LNCAP (cell line): ENCODE data around the gene EPS15.

ENCODE experiments used
- TF ChIP-seq, protein P1 (sequence below): fragments of 450-650 bp; IDR thresholded peaks from 2 replicates; pipeline ENCODE4 v1.5.1; 2017; ENCODE audit warnings: mild to moderate bottlenecking

EPS15 gene

DNA sequence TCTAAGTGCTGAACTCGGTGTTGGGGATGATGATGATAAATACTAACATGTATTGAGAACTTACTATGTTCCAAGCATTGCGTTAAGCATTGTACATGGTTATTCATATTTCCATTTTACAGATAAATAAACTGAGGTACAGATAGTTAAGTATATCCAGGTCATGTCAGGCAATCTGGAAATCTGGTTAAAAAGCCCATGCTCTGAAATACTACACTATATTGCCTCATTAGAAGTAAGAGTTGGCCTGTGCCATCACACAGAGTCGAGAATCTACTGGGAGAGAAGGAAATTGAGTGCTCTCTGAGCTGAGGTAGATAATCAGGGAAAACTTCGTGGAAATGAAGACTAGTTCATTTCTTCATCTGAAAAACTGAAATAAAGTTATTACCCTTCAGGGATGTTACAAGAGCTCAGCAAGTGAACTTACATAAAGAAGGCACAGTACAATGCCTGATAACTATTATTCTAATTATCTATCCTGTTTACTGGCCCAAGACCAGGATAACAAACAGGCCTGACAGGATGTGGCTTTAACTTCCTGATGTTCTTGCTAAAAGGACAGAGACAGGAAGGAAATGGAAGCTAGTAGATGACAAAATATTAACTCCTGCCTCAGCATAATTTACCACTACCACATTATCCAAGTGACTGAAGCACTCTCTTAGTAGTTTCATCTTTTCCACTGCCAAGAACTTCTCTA lies 85.6 kb downstream of the EPS15 start:
- TF ChIP-seq, protein P1, sequence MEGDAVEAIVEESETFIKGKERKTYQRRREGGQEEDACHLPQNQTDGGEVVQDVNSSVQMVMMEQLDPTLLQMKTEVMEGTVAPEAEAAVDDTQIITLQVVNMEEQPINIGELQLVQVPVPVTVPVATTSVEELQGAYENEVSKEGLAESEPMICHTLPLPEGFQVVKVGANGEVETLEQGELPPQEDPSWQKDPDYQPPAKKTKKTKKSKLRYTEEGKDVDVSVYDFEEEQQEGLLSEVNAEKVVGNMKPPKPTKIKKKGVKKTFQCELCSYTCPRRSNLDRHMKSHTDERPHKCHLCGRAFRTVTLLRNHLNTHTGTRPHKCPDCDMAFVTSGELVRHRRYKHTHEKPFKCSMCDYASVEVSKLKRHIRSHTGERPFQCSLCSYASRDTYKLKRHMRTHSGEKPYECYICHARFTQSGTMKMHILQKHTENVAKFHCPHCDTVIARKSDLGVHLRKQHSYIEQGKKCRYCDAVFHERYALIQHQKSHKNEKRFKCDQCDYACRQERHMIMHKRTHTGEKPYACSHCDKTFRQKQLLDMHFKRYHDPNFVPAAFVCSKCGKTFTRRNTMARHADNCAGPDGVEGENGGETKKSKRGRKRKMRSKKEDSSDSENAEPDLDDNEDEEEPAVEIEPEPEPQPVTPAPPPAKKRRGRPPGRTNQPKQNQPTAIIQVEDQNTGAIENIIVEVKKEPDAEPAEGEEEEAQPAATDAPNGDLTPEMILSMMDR: no peak

DNA sequence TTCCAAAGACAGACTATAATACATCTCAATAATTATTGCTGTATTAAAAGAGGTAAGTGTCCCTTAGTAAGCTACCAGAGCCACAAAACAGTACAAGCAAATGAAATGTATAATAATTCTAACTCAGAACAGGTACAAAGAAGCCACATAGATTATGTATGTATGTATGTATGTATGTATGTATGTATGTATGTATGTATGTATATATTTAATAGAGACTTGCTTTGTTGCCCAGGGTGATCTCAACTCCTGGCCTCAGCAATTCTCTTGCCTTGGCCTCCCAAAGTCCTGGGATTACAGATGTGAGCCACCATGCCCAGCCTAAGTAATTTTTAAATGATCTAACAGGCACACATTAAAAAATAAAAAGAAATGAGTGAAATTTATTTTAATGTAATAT lies 86.9 kb downstream of the EPS15 start:
- TF ChIP-seq, protein P1: no peak

DNA sequence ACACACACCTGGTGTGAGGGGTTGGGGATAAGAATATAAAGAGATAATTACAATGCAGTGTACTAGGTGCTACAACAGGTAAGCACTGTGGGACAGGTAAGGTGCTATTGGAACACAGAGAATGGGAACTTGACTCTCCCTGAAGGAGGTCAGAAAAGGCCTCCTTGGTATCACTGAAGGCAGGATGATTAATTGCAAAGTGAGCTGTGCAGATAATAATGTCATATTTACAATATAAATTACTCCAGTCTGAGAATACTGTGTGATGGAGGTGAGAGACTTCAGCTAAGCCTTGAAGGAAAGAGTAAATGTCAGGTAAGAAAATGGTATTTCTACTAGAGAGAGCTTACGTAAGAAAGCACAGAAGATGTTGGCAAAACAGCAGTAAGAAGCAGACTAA lies 91.6 kb downstream of the EPS15 start:
- TF ChIP-seq, protein P1: no peak

DNA sequence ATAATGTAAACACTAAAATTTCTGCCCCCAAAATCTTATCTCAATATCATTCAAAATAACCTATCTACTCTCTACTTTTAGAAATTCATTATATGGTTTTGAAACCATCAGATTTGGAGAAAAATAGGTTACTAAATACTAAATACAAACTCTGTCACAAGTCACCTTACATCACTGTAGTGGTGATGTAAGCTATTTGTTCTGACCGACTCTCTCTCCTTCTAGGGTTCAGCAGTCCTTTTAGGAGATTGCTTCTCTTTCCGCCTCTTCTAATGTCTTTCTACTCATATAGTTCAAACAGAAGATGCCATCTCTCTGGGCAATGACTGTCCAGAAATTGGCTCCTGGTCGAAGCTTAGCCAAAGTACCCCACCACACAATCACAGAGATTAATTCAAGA lies 93.1 kb downstream of the EPS15 start:
- TF ChIP-seq, protein P1: no peak

DNA sequence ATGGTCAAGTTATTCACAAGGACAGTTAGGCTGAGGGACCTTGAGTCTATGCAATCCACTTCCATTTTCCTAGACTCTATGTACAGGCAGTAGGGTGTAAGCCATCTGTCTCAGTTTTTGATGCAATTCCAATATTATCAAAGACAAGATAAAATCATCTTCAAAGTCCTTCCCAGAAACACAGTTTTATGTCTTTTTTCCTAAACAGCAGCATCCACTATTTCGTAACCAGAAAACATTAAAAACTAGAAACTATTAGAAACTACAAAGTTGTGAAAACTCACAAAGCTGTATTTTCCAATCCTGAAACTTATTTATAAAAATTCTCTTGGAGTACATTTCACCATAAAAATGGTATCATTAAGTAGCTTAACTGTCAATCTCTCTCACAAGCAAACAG lies 93.8 kb downstream of the EPS15 start:
- TF ChIP-seq, protein P1: no peak

DNA sequence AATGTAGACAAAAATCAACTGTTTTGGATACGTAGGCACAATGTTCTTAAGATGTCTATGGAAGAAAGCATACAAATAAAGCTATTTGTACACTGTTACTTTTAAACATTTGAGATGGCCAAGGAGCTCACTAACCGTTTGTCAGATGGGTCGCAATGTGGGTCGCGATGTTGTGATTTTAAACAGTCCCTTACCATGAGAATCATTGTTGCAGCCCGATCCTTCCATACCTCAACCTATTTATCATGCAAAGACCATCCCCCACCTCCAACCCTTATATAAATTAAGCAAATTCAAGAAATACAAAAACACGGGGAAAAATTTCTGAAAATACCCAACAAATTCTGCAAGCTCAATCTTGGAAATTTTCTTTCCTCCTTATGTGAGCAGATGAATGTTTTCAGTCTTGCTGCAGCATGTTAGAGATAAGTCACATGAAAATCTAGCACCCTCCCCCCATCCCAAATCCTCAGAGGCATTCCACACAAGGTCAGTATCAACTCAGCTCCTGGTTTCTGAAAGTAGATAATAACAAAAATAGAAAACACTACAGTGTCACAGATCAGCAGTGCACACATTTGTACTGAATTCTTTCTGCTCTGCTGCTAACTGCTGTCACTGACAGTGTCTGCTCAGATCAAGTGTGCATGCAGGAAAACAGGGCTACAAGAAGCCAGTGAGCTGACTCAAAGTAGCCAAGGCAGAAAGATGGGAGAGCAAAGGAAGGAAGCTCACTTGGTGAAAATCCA lies 95.8 kb downstream of the EPS15 start:
- TF ChIP-seq, protein P1: no peak

DNA sequence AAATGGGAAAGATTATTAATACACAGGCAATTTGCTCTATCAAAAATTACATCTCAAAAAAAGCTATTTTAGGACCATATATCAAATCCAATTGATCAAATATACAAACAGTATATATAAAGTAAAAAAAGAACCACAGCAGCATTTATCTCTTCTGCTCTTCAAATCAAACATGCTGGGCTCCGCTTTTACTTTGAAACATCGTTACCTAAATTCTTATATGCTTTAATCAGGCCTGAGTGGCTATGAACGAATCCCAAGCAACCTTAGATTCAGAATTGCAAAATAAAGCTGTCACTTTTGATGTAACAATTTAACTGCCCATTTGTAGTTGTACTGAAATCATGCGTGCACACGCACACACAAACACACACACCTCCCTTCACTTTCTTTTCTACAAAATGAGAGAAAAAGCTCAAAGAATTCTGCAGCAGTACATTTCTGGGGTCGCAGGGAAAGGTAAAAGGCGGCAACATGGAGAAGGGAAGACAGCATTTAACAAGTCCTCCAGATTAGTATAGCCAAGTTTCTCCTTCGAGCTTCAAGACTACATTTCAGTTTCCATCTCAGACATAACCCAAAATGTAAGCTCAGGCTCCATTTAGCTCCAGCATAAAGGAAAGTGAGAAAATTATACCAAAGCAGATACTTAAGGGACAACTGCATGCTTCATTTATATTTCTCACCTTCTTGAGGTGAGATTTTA lies 96.5 kb downstream of the EPS15 start:
- TF ChIP-seq, protein P1: no peak
